GM13976 (cell line): ENCODE measurements around the gene NEFH.

ENCODE experiments used
- DNase-seq: peaks from one replicate; pipeline ENCODE4 v3.0.0; 2012; ENCODE audit warnings: low spot score
- in situ Hi-C: fragments of 300-500 bp; cut with MboI; formaldehyde crosslinking; loops from one replicate; pipeline ENCODE4 v1.12.0; 2022; ENCODE audit warnings: low sequenced_read_pairs, mixed read lengths, inconsistent platforms; ENCODE audit not compliant: unreplicated experiment
- TF ChIP-seq, protein P1 (sequence below): IDR thresholded peaks from 2 replicates; pipeline ENCODE4 v1.5.1; 2012; ENCODE audit warnings: borderline replicate concordance, mild to moderate bottlenecking; ENCODE audit not compliant: insufficient read depth; ENCODE audit errors: extremely low read depth, missing control alignments, control extremely low read depth

NEFH gene

DNA sequence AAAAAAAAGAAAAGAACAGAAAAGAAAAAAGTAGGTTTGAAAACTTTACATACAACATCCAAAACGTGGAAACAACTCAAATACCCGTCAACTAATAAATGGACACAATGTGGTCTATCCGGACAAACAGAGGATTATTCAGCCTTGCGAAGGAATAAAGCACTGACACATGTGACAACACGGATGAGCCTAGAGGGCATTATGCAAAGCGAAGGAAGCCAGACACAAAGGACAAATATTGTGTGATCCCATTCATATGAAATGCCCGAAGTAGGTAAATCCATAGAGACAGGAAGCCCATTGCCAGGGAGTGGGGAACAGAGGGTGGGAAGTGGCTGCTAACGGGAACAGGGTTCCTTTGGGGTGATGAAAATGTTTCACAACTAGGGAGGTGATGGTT, 29.8 kb upstream of the NEFH start:
- TF ChIP-seq, protein P1, sequence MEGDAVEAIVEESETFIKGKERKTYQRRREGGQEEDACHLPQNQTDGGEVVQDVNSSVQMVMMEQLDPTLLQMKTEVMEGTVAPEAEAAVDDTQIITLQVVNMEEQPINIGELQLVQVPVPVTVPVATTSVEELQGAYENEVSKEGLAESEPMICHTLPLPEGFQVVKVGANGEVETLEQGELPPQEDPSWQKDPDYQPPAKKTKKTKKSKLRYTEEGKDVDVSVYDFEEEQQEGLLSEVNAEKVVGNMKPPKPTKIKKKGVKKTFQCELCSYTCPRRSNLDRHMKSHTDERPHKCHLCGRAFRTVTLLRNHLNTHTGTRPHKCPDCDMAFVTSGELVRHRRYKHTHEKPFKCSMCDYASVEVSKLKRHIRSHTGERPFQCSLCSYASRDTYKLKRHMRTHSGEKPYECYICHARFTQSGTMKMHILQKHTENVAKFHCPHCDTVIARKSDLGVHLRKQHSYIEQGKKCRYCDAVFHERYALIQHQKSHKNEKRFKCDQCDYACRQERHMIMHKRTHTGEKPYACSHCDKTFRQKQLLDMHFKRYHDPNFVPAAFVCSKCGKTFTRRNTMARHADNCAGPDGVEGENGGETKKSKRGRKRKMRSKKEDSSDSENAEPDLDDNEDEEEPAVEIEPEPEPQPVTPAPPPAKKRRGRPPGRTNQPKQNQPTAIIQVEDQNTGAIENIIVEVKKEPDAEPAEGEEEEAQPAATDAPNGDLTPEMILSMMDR: no peak
- DNase-seq: no peak
- in situ Hi-C loops: no loop called here

DNA sequence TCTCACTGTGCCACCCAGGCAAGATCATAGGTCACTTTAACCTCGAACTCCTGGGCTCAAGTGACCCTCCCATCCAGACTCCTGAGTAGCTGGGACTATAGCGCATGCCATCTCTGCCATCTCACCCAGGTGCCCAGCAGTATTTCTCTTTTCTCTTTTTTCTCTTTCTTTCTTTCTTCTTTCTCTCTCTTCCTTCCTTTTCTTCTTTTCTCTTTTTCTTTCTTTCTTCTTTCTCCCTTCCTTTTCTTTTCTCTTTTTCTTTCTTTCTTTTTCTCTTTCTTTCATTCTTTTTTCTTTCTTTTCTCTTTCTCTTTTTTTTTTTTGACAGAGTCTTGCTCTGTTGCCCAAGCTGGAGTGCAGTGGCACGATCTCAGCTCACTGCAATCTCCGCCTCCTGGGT, 28.2 kb upstream of the NEFH start:
- in situ Hi-C loops: no loop called here
- TF ChIP-seq, protein P1: no peak
- DNase-seq: no peak

DNA sequence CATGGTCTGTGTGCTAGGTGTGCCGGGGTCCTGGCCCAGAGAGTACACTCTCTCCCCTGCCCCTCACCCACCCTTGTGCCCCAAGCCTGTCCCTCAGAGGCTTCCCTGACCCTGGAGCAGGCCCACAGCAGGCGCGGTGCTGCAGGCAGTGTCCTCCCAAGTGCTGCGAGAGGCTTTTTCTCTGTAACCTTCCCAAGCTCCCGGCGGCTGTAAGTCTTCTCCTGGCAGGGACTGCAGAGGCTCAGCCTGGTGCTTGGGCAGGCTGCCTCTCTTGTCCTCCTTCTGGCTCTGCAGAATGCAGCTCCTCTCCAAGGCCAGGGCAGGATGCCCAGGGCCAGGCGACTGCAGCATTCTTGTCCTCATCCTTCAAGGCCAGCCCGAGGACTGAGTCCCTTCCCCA, 25.7 kb upstream of the NEFH start:
- in situ Hi-C loops: no loop called here
- no peak for DNase-seq
- TF ChIP-seq, protein P1: no peak

DNA sequence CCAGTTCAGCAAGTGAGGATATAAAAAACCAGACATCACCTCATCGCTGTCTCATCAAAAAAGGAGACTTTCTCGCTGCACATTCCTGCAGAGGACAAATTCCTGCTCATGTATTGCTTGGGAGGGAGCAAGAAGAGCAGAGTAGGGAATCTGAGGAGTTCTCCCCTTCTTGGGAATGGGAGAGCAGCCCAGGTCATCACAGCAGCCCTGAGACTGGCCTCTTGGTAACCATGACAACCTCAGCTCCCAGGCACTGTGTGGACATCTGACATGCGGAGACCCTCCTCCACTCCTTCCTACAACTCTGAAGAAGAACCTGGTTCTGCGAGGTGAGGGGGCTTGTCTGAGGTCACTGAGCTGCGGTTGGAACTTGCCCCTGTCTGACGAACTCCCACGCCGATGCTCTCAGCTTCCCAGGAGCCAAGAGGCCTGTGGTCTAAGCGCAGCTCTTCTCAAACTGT, 23.8 kb upstream of the NEFH start:
- TF ChIP-seq, protein P1: no peak
- DNase-seq: no peak
- in situ Hi-C loops: no loop called here

DNA sequence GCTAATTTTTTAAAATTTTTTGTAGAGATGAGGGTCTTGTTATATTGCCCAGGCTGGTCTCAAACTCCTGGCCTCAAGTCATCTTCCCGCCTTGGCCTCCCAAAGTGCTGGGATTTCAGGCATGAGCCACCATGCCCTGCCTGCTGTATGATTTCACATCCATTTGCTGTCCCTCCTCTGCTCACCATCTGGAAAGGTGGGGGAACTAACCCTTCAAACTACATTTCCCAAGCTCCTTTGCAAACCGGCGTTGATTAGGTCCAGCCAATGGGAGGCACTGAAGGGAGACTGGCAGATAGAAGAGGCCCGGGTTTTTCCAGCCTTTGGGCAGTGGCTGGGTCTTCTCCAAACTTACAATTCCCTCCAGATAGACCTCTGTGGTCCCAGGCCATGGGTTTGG, 22.3 kb upstream of the NEFH start:
- TF ChIP-seq, protein P1: no peak
- in situ Hi-C loops: no loop called here
- DNase-seq: peak; percentile 82

DNA sequence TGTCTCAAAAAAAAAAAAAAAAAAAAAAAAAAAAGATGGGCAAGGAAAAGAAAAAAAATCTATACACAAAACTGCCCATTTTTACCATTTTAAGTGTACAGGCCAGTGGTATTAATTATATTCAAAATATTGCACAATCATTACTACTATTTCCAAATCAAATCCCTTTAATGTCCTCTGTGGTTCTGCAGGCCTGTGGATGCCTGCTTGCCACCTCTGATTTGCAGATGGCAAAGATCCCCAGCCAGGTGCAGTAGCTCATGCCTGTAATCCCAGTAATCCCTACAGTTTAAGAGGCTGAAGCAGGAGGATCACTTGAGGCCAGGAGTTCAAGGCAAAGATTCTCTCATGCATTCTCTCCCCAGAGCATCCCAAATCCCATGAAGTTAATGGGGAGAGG, 21.5 kb upstream of the NEFH start:
- in situ Hi-C loops: no loop called here
- no peak for DNase-seq
- TF ChIP-seq, protein P1: no peak

DNA sequence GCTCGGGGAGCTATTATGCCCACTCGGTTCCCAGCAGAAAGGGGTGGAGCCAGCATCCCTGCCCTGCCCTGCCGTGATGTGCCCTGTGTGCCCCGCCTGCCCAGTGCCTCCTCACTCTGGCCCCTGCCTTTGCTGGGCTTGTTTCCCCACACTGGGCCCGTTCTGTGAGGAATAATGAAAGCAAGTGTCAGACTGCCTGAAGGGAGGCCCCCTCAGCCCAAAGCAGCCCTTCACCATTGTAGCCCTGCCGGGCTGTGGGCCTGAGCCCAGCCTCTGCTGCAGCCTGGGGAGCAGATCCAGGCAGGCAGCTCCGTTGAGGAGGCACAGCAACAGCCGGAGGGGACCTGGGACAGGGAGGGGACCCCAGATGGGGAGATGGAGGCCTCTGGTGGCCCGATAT, 20.2 kb upstream of the NEFH start:
- TF ChIP-seq, protein P1: no peak
- in situ Hi-C loops: no loop called here
- DNase-seq: peak; percentile 17
